Measurements from ENCODE around the gene CRTC1. TPM values are rescaled to one million over a fixed set of nuclear protein-coding genes. Genes with fewer than 3 reads are reported as not detected.

CRTC1 gene
- total and polyA plus RNA-seq, 2 experiments from 2014 or later: 1.2 to 5.1 TPM

DNA sequence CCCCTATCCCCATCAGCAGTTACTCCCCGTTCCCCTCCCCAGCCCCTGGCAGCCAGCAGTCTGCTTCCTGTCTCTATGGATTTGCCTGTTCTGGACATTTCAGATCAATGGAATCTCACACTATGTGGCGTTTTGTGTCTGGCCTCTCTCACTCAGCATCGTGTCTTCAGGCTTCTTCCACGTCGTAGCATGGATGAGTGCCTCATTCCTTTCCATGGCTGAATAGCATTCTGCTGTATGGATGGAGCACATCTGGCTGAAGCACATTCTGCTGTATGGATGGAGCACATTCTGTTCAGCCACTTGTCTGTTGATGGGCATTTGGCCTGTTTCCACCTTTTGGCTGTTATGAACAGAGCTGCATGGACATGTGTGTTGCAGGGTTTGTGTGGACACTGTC, 29.5 kb downstream of the CRTC1 start:
- in situ Hi-C loops (cut with MboI): no loop called here
- Histone ChIP-seq H3K36me3 (ENCODE audit: low read depth) (no peaks in the 10 kb centered on the region), H3K27ac (no peak overlapping the region), H3K4me1 (ENCODE audit: insufficient read depth) (no peaks in the 10 kb centered on the region), H3K79me2 (ENCODE audit: insufficient read depth) (peaks cover 29% of the 10 kb centered on the region), H3F3A (ENCODE audit: insufficient read depth) (no peaks in the 10 kb centered on the region), H3K9me2 (ENCODE audit: insufficient read depth) (no peaks in the 10 kb centered on the region), H3K4me2 (ENCODE audit: unreplicated experiment) (no peak overlapping the region), H3K4me3 (no peak overlapping the region), H3K9me3 (ENCODE audit: low read depth) (no peaks in the 10 kb centered on the region), H3K9ac (no peak overlapping the region), H3K27me3 (replicated peaks; ENCODE audit: insufficient read depth) (no peaks in the 10 kb centered on the region), H2AFZ (no peak overlapping the region), H4K20me1 (ENCODE audit: insufficient read depth) (no peaks in the 10 kb centered on the region)
- no peak for DNase-seq
- TF ChIP-seq EZH2phosphoT487 (IDR thresholded peaks at IDR 0.05; ENCODE audit: insufficient read depth, low read depth) (no peak), EZH2 (IDR thresholded peaks at IDR 0.05; ENCODE audit: insufficient read depth, poor library complexity, severe bottlenecking) (no peak)
- 62 to 73% methylated on average over 5 of the region's 5 CpGs for WGBS, 2 experiments (ENCODE audit: low coverage in 1 of 2, low lambda C conversion rate in 2 of 2, missing lambda C conversion rate in 2 of 2)

DNA sequence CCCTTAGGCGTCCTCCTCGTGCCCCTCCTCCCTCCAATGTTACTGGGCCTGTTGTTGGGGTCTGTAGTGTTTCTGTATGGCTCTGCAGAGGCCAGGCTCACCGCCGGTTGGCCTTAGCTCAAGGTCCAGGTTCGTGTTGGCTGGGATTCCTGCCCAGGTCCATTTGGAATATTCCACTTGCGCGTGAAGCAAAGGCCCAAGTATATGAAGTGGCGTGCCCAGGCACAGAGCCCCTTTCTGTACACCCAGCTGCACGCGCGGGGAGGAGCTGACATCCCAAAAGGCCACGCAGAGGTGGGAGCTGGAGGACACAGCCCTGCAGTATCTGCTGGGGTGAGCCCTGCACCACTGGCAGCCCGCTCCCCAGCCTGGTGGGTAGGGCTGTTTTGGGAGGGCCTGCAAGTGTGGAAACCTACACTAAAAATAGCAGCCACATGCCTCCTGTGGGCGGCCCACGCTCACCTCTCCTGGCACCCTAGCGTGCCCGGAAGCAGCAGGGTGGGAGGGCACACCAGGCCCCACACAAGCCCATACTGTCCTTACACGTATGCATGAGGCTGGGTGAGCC, 30.2 kb downstream of the CRTC1 start:
- TF ChIP-seq EZH2 (IDR thresholded peaks at IDR 0.05; ENCODE audit: insufficient read depth, poor library complexity, severe bottlenecking) (no peak), EZH2phosphoT487 (IDR thresholded peaks at IDR 0.05; ENCODE audit: insufficient read depth, low read depth) (no peak)
- no peak overlapping the region for H3K27ac ChIP-seq
- no peaks in the 10 kb centered on the region for H3K9me3 ChIP-seq (ENCODE audit: low read depth)
- no peak for DNase-seq
- H3K9ac ChIP-seq: no peak overlapping the region
- WGBS, 2 experiments (ENCODE audit: low coverage in 1 of 2, low lambda C conversion rate in 2 of 2, missing lambda C conversion rate in 2 of 2): 92 to 94% methylated on average over 18 of the region's 18 CpGs
- H3K4me1 ChIP-seq (ENCODE audit: insufficient read depth): no peaks in the 10 kb centered on the region
- H3K9me2 ChIP-seq (ENCODE audit: insufficient read depth): no peaks in the 10 kb centered on the region
- H3K4me2 ChIP-seq (ENCODE audit: unreplicated experiment): no peak overlapping the region
- peaks cover 22% of the 10 kb centered on the region for H3K79me2 ChIP-seq (ENCODE audit: insufficient read depth)
- H3K4me3 ChIP-seq: no peak overlapping the region
- H3K27me3 ChIP-seq (replicated peaks; ENCODE audit: insufficient read depth): no peaks in the 10 kb centered on the region
- in situ Hi-C loops (cut with MboI): no loop called here
- no peaks in the 10 kb centered on the region for H4K20me1 ChIP-seq (ENCODE audit: insufficient read depth)
- no peak overlapping the region for H2AFZ ChIP-seq
- H3K36me3 ChIP-seq (ENCODE audit: low read depth): no peaks in the 10 kb centered on the region
- no peaks in the 10 kb centered on the region for H3F3A ChIP-seq (ENCODE audit: insufficient read depth)

- Histone ChIP-seq H3K4me2 (ENCODE audit: unreplicated experiment) (no peak overlapping the region), H3K9me3 (ENCODE audit: low read depth) (no peaks in the 10 kb centered on the region), H3K4me3 (no peak overlapping the region), H3K4me1 (ENCODE audit: insufficient read depth) (no peaks in the 10 kb centered on the region), H3K27me3 (replicated peaks; ENCODE audit: insufficient read depth) (no peaks in the 10 kb centered on the region), H3K36me3 (ENCODE audit: low read depth) (no peaks in the 10 kb centered on the region), H3K9me2 (ENCODE audit: insufficient read depth) (no peaks in the 10 kb centered on the region), H3K27ac (no peak overlapping the region), H3K79me2 (ENCODE audit: insufficient read depth) (peaks cover 14% of the 10 kb centered on the region; the same call in 1 of the 2 replicates), H3F3A (ENCODE audit: insufficient read depth) (no peaks in the 10 kb centered on the region), H3K9ac (no peak overlapping the region), H4K20me1 (ENCODE audit: insufficient read depth) (no peaks in the 10 kb centered on the region), H2AFZ (no peak overlapping the region)
- in situ Hi-C loops (cut with MboI): no loop called here
- TF ChIP-seq EZH2 (IDR thresholded peaks at IDR 0.05; ENCODE audit: insufficient read depth, poor library complexity, severe bottlenecking): no peak
- TF ChIP-seq EZH2phosphoT487 (IDR thresholded peaks at IDR 0.05; ENCODE audit: insufficient read depth, low read depth): no peak
- no peak for DNase-seq
- 83 to 85% methylated on average over 5 of the region's 5 CpGs for WGBS, 2 experiments (ENCODE audit: low coverage in 1 of 2, low lambda C conversion rate in 2 of 2, missing lambda C conversion rate in 2 of 2)
Observed at GRCh38 chr19:18715416-18715815, 31.9 kb downstream of the CRTC1 start.

- no peaks in the 10 kb centered on the region for H3K4me1 ChIP-seq (ENCODE audit: insufficient read depth)
- no peak overlapping the region for H3K9ac ChIP-seq
- in situ Hi-C loops (cut with MboI): no loop called here
- no peaks in the 10 kb centered on the region for H3K36me3 ChIP-seq (ENCODE audit: low read depth)
- H3K79me2 ChIP-seq (ENCODE audit: insufficient read depth): peaks cover 4% of the 10 kb centered on the region; the same call in 1 of the 2 replicates
- no peak overlapping the region for H2AFZ ChIP-seq
- no peaks in the 10 kb centered on the region for H3K27me3 ChIP-seq (replicated peaks; ENCODE audit: insufficient read depth)
- H3K9me3 ChIP-seq (ENCODE audit: low read depth): no peaks in the 10 kb centered on the region
- no peak overlapping the region for H3K4me2 ChIP-seq (ENCODE audit: unreplicated experiment)
- no peaks in the 10 kb centered on the region for H4K20me1 ChIP-seq (ENCODE audit: insufficient read depth)
- WGBS, 2 experiments (ENCODE audit: low coverage in 1 of 2, low lambda C conversion rate in 2 of 2, missing lambda C conversion rate in 2 of 2): 86 to 95% methylated on average over 6 of the region's 6 CpGs
- H3F3A ChIP-seq (ENCODE audit: insufficient read depth): no peaks in the 10 kb centered on the region
- no peaks in the 10 kb centered on the region for H3K9me2 ChIP-seq (ENCODE audit: insufficient read depth)
- TF ChIP-seq EZH2phosphoT487 (IDR thresholded peaks at IDR 0.05; ENCODE audit: insufficient read depth, low read depth) (no peak), EZH2 (IDR thresholded peaks at IDR 0.05; ENCODE audit: insufficient read depth, poor library complexity, severe bottlenecking) (no peak)
- no peak overlapping the region for H3K27ac ChIP-seq
- DNase-seq: no peak
- H3K4me3 ChIP-seq: no peak overlapping the region
Observed at GRCh38 chr19:18716857-18717256, 33.4 kb downstream of the CRTC1 start.

GRCh38 chr19:18717601-18718000, 34.1 kb downstream of the CRTC1 start:
- in situ Hi-C loops (cut with MboI): no loop called here
- no peaks in the 10 kb centered on the region for H3K36me3 ChIP-seq (ENCODE audit: low read depth)
- H3K27me3 ChIP-seq (replicated peaks; ENCODE audit: insufficient read depth): no peaks in the 10 kb centered on the region
- TF ChIP-seq EZH2phosphoT487 (IDR thresholded peaks at IDR 0.05; ENCODE audit: insufficient read depth, low read depth) (no peak), EZH2 (IDR thresholded peaks at IDR 0.05; ENCODE audit: insufficient read depth, poor library complexity, severe bottlenecking) (no peak)
- no peaks in the 10 kb centered on the region for H3K4me1 ChIP-seq (ENCODE audit: insufficient read depth)
- H3K27ac ChIP-seq: no peak overlapping the region
- H3K9me2 ChIP-seq (ENCODE audit: insufficient read depth): no peaks in the 10 kb centered on the region
- H3K4me3 ChIP-seq: no peak overlapping the region
- no peak overlapping the region for H3K9ac ChIP-seq
- no peaks in the 10 kb centered on the region for H3K79me2 ChIP-seq (ENCODE audit: insufficient read depth)
- H3K9me3 ChIP-seq (ENCODE audit: low read depth): no peaks in the 10 kb centered on the region
- DNase-seq: no peak
- 92 to 93% methylated on average over 10 of the region's 10 CpGs for WGBS, 2 experiments (ENCODE audit: low coverage in 1 of 2, low lambda C conversion rate in 2 of 2, missing lambda C conversion rate in 2 of 2)
- H3K4me2 ChIP-seq (ENCODE audit: unreplicated experiment): no peak overlapping the region
- H2AFZ ChIP-seq: no peak overlapping the region
- no peaks in the 10 kb centered on the region for H4K20me1 ChIP-seq (ENCODE audit: insufficient read depth)
- no peaks in the 10 kb centered on the region for H3F3A ChIP-seq (ENCODE audit: insufficient read depth)
